GOT3 (cell line): ENCODE data around the gene XYLT1.
"Not testable (repeated sequence)": the region's sequence is repeated elsewhere in the genome, so short reads cannot be mapped to it uniquely, and the experiment has no call there.

Experiments used
- DNase-seq: peaks from one replicate; lab custom pipeline; 2025; ENCODE audit warnings: mixed read lengths; lab: John Stamatoyannopoulos, UW

XYLT1 gene

DNA sequence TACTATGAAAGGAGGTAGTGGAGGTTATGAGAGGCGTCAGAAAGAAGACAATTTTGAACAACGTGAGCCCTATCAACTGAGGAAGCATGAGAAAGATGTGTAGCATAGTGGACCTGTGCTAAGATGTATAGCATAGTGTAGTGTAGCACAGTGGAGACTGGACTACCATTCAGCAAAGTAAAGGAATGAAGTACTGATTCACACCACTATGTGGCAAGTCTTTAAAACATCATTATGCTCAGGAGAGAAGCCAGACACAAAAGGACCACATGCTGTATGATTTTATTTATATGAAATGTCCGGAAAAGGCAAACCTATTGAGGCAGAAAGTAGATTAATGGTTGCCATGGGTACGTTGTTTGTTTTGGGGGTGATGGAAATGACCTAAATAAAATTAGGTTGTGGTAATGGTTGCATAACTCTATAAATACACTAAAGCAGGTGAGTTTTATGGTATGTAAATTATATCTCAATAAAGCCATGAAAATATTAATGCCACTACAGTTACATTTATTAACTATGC is 20.4 kb upstream of the XYLT1 start:
- DNase-seq = no peak

GRCh38 chr16:17488506-17488905 is 17.7 kb upstream of the XYLT1 start:
- no peak for DNase-seq

DNA sequence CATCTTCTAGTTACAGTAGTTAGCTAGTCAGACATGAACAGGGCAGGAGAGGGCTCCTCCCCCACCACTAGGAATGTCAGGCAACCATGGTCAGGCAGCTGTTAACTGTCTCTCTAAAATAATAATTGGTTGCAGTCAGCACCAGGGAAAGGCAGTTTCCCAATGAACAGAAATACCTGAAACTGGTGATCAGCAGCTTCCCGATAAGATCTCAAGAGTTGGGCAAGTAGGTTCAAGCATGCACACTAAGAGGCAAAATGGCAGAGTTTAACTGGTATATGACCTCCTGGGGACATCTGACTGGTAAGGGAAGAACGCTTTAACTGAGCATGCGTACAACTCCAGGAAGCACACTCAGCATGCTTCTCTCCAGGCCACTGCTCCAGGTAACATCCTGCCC is 12.6 kb upstream of the XYLT1 start:
- no peak for DNase-seq

GRCh38 chr16:17482341-17482740 is 11.6 kb upstream of the XYLT1 start:
- DNase-seq = not testable (repeated sequence)

- no peak for DNase-seq
Observed at GRCh38 chr16:17481736-17482135, 11.0 kb upstream of the XYLT1 start.

- not testable (repeated sequence) for DNase-seq
Observed at GRCh38 chr16:17477260-17477545, 6.4 kb upstream of the XYLT1 start.

- DNase-seq = no peak
Observed at GRCh38 chr16:17476414-17477259, 5.9 kb upstream of the XYLT1 start.

DNA sequence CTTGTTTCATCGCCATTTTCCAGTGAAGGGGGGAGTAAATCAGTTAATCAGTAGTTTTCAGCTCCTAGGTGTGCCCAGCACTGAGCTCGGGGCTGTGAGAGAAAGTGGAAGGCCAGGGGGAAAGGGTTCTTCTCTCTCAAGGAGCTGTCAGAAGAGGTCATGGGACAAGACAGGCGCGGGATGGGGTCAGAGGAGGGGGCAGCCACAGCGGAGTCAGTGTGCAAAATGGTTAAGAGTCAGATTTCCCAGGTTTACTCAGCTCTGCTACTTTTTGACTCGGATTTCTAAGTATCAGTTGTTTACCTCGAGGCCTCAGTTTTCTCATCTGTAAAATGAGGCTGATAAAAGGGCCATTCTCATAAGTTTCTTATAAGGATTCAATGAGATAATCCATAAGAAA is 4.3 kb upstream of the XYLT1 start:
- no peak for DNase-seq

GRCh38 chr16:17474572-17474971 is 3.8 kb upstream of the XYLT1 start:
- no peak for DNase-seq

DNA sequence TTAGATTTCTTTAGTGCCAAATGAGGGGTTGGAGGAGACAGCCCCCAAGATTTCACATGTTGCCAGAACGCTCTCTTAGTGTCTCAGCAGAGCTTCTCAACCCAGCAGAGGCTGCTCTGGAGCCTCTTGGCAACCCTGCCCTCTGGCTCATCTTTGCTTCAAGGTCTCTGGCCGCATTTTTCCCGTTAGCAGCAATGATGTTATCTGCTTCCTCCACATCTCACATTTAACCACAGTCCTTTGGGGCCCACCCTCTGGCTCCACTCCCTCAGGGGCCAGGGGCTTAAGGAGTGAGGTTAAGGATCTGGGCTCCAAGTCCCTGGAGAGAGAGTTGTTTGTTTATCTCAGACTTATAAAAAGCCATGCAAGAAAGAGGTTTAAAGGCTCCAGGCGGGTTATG is 3.3 kb upstream of the XYLT1 start:
- DNase-seq = no peak

- no peak for DNase-seq
Observed at GRCh38 chr16:17471719-17472461, 1.1 kb upstream of the XYLT1 start.

DNA sequence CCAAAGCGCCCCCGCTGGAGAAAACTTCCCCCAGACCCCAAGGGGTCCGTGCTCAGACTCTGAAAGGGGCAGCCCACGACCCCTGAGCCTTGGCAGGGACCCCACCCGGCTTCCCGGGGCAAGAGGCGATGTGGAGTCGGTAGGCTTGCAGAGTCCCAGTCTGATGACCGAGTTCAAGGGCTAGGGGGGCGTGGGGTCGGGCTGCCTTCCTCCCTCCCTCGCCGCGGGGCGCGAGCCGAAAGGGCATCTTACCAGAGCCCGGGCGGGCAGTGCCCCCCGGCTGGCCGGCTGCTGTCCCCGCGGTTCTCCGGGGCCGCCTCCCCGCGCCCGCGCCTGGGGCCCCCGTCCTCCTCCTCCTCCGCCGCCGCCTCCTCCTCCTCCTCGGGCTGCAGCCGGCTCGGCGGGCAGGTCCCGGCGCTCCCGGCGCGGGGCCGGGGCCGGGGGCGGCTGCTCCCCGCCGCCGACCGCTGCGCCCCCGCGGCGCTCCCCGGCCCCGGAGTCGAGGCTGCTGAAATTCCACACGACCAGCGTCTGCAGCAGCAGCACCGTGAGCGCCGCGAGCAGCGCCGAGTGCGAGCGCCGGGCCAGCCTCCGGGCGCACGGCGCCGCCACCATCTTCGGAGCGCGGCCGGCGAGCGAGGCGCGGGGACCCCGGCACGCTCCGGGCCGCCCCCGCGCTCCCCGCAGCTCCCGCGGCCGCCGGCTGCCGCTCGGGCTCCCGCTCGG is 415 bp downstream of the XYLT1 start:
- DNase-seq = no peak

GRCh38 chr16:17469741-17470181 is 999 bp downstream of the XYLT1 start:
- no peak for DNase-seq

- no peak for DNase-seq
Observed at GRCh38 chr16:17469011-17469740, 1.6 kb downstream of the XYLT1 start.

DNA sequence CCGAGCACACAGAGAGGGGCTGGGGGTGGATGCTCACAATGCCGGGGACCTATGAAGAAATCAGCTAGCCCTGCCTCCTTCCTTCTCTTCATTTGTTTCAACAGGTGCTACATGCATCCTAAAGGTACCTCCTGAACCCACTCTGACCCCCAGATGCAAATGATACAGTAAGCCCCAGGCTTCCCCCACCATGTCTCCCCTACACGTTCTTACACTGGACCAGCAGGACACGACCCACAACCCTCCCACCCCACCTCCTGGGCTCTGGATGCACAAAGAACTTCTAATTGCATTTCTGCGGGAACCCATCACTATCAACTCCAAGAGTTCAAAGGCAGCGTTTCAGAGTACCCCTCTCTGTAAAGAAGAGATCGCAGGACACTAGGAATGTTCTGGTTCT is 2.1 kb downstream of the XYLT1 start:
- DNase-seq = no peak

DNA sequence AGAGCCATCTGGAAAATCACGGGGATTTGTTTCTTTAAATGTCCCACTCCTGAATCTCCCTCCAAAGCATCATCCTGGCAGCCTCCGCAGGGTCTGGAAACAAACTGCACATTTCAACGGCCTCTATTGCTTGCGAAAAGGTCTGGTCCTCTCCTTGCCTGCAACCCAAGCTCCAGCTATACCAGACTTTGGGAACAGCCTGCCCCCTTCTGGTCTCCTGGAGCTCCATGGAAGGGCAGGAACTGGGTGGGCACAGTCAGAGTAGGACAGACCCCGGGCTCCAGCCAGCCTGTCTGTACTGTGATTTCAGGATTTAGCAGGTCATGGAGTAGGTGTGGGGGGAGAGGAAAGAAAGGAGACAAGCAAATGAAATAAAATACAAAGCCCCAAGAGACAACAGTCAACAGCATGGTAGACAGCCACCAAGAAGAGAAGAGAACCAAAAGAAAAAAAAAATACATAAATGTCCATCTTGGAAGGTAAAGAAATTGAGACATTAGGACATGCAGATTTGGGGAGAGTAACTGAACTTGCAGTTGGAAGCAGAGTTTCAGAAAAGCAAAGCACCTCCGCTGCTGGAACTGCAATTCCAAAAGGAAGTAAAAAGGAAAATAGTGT is 2.7 kb downstream of the XYLT1 start:
- no peak for DNase-seq

GRCh38 chr16:17466876-17467275 is 3.9 kb downstream of the XYLT1 start:
- DNase-seq = no peak

DNA sequence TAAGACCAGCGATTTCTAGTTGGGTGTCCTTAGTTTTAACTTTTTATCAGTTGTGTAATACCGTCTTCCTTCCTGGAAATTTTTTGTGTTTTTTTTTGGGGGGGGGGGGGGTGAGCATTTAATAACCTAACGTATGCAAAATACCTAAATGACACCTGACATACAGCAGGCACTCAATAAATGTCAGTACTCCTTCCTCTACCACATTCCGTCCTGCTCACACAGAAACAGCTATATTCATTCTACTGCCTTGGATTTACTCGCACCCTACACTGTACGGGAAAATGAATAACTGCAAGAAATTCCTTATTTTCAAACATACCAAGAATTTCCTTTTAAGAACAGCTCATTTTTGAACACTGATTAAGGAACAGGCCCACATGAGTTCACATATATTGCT is 5.3 kb downstream of the XYLT1 start:
- no peak for DNase-seq

DNA sequence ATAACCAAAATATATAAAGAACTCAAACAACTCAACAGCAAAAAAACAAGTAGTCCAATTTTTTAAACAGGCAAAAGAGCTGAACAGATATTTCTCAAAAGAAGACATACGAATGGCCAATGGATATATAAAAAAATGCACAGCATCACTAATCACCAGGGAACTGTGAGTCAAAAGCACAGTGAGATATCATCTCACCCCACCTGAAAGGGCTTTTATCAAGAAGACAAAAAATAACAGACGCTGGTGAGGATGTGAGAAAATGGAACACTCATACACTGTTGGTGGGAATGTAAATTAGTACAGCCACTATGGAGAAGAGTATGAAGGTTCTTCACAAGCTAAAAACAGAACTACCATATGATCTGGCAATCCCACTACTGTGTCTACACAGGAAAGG is 7.4 kb downstream of the XYLT1 start:
- DNase-seq = no peak

GRCh38 chr16:17461951-17462729 is 8.6 kb downstream of the XYLT1 start:
- no peak for DNase-seq

DNA sequence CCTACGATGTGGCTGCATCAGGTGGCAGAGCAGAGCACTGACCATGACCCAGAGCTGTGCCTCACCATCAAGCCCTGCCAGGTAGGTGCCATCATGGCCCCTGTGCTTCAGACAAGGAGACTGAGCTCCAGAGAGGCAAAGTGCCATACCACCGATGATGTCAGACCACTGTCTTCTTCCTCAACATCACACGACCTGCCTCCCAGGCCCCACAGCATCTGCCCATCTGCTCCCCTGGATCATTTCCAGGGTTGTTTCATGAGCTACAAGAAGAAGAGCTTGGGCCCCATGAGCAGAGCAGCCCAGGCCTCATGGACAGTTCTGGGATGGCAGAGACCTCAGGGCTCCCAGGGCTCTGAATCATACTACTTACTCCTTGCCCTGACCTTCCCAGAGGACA is 9.9 kb downstream of the XYLT1 start:
- DNase-seq = no peak
